Muscle layer of duodenum (tissue), 2 donors: ENCODE measurements around the gene RD3L.

Experiments used
- H3K27ac ChIP-seq: one replicate; pipeline ENCODE4 v1.7.0; 2013; ENCODE audit warnings: mild to moderate bottlenecking, low read length
- H3K27me3 ChIP-seq: one replicate; pipeline ENCODE4 v1.7.0; 2013; ENCODE audit warnings: low read depth, mild to moderate bottlenecking, control low read depth, low read length
- H3K36me3 ChIP-seq, 2 donors: one replicate each; pipeline ENCODE4 v1.7.0; 2013; ENCODE audit warnings: low read length in 2 of 2, control low read depth in 1 of 2, mild to moderate bottlenecking in 1 of 2; ENCODE audit not compliant: insufficient read depth in 2 of 2, control insufficient read depth in 1 of 2
- H3K4me1 ChIP-seq, 2 donors: one replicate each; pipeline ENCODE4 v1.7.0; 2013; ENCODE audit warnings: low read length in 2 of 2, mild to moderate bottlenecking in 2 of 2, control low read depth in 1 of 2, moderate library complexity in 1 of 2; ENCODE audit not compliant: insufficient read depth in 2 of 2, control insufficient read depth in 1 of 2
- H3K4me3 ChIP-seq, 2 donors: one replicate each; pipeline ENCODE4 v1.7.0; 2013; ENCODE audit warnings: low read length in 2 of 2, low read depth in 1 of 2, mild to moderate bottlenecking in 1 of 2
- H3K9me3 ChIP-seq, 2 donors: one replicate each; pipeline ENCODE4 v1.7.0; 2013; ENCODE audit warnings: low read length in 2 of 2, control low read depth in 1 of 2, mild to moderate bottlenecking in 1 of 2; ENCODE audit not compliant: control insufficient read depth in 1 of 2
- donor health status: healthy.

The RD3L gene

DNA sequence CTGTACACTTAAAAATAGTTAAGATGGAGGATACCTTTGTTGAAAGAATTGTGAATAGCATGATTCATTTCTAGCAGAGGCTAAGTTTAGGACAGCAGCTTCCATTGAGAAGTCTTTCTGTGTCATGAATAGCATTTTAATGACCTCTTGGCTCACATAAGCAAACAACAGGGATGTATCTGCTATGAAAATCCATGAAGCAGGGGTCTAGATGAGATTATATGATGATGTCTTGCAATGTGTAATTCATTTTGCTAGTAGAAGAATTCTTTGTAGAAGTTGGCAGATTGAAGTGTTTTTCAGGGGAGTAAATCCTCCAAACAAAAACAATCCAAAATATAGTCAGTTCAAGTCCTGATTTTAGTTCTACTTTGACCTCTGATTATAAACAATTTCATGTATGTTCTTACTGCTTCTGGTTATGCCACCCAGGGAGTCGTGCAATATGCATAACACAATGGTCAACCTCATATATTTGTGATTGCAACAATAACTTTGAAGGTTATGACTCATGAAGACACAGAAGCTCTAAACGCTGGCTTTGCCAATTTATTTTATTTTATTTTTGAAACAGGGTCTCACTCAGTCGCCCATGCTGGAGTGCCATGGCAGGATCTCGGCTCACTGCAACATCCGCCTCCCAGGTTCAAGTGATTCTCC, 6.9 kb upstream of the RD3L start:
- no peaks in the 10 kb centered on the region for H3K27me3 ChIP-seq

DNA sequence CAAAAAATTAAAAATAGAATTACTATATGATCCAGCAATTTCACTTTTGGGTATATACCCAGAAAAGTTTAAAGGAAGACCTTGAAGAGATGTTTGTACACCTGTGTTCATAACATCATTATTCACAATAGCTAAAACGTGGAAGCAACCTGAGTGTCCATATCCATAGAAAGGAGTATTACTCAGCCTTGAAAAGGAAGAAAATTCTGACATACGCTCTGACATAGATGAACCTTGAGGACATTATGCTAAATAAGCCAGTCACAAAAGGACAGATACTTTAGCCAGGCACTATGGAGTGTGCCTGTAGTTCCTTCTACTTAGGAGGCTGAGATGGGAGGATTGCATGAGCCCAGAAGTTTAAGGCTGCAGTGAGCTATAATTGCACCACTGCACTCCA, 6.1 kb upstream of the RD3L start:
- Histone ChIP-seq H3K27ac (no peak overlapping the region), H3K36me3 (no peaks in the 10 kb centered on the region), H3K27me3 (no peaks in the 10 kb centered on the region), H3K9me3 (peaks cover 0 to 8% of the 10 kb centered on the region in 2 donors), H3K4me3 (no peak overlapping the region), H3K4me1 (no peaks in the 10 kb centered on the region)

More for the DNA sequence above, 6.9 kb upstream of the RD3L start:
- H3K9me3 ChIP-seq = peaks cover 0 to 8% of the 10 kb centered on the region in 2 donors
- no peaks in the 10 kb centered on the region for H3K4me1 ChIP-seq
- H3K4me3 ChIP-seq = no peak overlapping the region
- no peak overlapping the region for H3K27ac ChIP-seq
- no peaks in the 10 kb centered on the region for H3K36me3 ChIP-seq

- Histone ChIP-seq H3K4me1 (no peaks in the 10 kb centered on the region), H3K36me3 (no peaks in the 10 kb centered on the region), H3K9me3 (peaks cover 0 to 8% of the 10 kb centered on the region in 2 donors), H3K27me3 (no peaks in the 10 kb centered on the region), H3K4me3 (no peak overlapping the region), H3K27ac (no peak overlapping the region)
These were observed 4.6 kb upstream of the RD3L start for GRCh38 chr14:103946975-103947374.

DNA sequence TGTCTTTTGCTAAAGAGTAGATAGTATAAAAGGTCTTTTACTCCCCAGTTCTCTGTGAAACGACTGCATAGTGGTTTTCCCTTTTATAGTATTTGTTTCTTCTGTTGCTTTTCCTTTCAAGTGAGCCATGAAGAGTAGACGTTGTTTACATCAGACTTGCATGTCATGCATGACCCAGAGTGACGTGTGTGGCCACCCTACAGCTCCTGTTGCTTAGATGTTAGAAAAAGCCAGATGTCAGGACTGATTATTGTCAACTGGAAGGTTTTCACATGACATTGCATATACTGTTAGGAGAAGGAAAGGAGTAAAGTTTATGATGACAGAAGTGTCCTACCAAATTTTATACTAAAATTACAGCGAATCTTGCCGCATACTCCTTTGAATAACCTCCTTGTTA, 1.3 kb upstream of the RD3L start:
- Histone ChIP-seq H3K27ac (no peak overlapping the region), H3K27me3 (no peaks in the 10 kb centered on the region), H3K4me1 (no peaks in the 10 kb centered on the region), H3K36me3 (no peaks in the 10 kb centered on the region), H3K4me3 (no peak overlapping the region), H3K9me3 (peaks cover 0 to 8% of the 10 kb centered on the region in 2 donors)

- no peaks in the 10 kb centered on the region for H3K27me3 ChIP-seq
These were observed 867 bp downstream of the RD3L start for GRCh38 chr14:103941462-103941861.

GRCh38 chr14:103935102-103935501, 7.2 kb downstream of the RD3L start:
- Histone ChIP-seq H3K4me3 (no peak overlapping the region), H3K9me3 (no peaks in the 10 kb centered on the region), H3K27me3 (no peaks in the 10 kb centered on the region), H3K27ac (no peak overlapping the region), H3K36me3 (no peaks in the 10 kb centered on the region), H3K4me1 (no peaks in the 10 kb centered on the region)

More at GRCh38 chr14:103941462-103941861, 867 bp downstream of the RD3L start:
- H3K27ac ChIP-seq = no peak overlapping the region
- no peak overlapping the region for H3K4me3 ChIP-seq
- peaks cover 0 to under 1% of the 10 kb centered on the region in 2 donors for H3K9me3 ChIP-seq
- H3K4me1 ChIP-seq = no peaks in the 10 kb centered on the region
- no peaks in the 10 kb centered on the region for H3K36me3 ChIP-seq

GRCh38 chr14:103932791-103933490, 9.4 kb downstream of the RD3L start:
- no peaks in the 10 kb centered on the region for H3K4me1 ChIP-seq
- no peaks in the 10 kb centered on the region for H3K36me3 ChIP-seq
- H3K4me3 ChIP-seq = no peak overlapping the region
- H3K27me3 ChIP-seq = no peaks in the 10 kb centered on the region
- H3K27ac ChIP-seq = no peak overlapping the region
- no peaks in the 10 kb centered on the region for H3K9me3 ChIP-seq

- Histone ChIP-seq H3K36me3 (no peaks in the 10 kb centered on the region), H3K27me3 (no peaks in the 10 kb centered on the region), H3K9me3 (no peaks in the 10 kb centered on the region), H3K4me3 (no peak overlapping the region), H3K4me1 (no peaks in the 10 kb centered on the region), H3K27ac (no peak overlapping the region)
These were observed 10.9 kb downstream of the RD3L start for GRCh38 chr14:103931422-103931821.

- no peaks in the 10 kb centered on the region for H3K4me1 ChIP-seq
- H3K27ac ChIP-seq = no peak overlapping the region
- no peaks in the 10 kb centered on the region for H3K9me3 ChIP-seq
- H3K4me3 ChIP-seq = no peak overlapping the region
- no peaks in the 10 kb centered on the region for H3K36me3 ChIP-seq
- H3K27me3 ChIP-seq = no peaks in the 10 kb centered on the region
These were observed 12.2 kb downstream of the RD3L start for GRCh38 chr14:103930051-103930604.

DNA sequence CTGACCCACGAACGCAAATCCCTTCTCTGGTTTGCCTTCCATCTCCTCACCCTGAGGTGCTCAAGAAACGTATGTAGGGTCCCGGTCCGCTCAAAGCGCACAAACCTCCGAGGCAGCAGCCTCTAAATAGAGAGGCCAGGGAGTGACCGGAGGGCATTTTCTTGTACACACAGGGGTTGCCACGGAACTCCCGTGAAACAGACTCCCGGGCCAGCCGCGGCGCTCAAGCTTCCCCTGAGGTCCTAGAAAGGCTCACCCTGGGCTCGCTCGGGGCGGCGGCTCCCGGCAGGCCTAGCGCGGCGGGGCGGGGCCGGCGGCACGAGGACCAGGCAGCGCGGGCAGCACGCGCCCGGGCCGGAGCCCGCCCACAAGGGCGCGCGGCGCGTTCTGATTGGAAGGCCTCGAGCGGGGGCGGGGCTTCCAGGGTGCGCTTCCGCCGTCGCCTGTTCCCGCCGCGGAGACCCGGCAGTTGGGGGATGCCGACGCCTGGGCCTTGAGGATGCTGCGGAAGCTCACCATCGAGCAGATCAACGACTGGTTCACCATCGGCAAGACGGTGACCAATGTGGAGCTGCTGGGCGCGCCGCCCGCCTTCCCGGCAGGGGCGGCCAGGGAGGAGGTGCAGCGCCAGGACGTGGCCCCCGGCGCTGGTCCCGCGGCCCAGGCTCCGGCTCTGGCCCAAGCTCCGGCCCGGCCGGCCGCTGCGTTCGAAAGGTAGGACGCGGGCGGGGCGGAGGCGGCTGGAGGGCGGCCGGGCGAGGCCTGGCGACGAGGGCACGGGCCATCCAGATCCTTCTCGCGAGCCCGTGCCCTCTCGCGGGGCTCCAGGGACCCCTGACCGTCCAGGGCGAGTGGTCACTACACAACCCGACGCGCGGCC, 14.1 kb downstream of the RD3L start, which contains the start of gene TDRD9:
TSS of gene TDRD9 (plus strand) at position 446 of the 880 bp plus-strand sequence. CDS start at position 500, 54 bp downstream.
- no peaks in the 10 kb centered on the region for H3K4me1 ChIP-seq
- no peaks in the 10 kb centered on the region for H3K27me3 ChIP-seq
- no peak within 1 kb of the TSS for H3K27ac ChIP-seq
- no peak within 1 kb of the TSS for H3K4me3 ChIP-seq
- no peaks in the 10 kb centered on the region for H3K9me3 ChIP-seq
- no peaks in the 10 kb centered on the region for H3K36me3 ChIP-seq

DNA sequence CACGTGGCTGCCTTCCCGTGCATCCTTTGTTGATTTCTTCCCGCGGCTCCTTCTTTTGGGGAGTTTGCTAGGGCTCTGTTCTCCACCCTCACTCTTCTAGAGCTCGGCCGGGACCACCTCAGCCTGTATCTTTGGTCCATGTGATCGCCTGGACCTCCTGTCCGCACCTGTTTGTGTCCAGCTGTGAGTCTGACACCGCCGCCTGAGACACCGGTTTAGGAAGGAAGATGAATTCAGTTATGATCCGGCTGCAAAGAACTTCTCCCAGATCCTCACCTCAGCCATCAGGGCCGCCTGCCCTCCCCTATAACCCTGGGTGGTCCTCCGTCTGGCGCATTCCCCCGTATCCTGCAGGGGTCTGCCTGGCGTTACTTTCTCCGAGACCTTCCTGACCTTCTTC, 14.8 kb downstream of the RD3L start:
- no peak overlapping the region for H3K4me3 ChIP-seq
- no peaks in the 10 kb centered on the region for H3K27me3 ChIP-seq
- no peaks in the 10 kb centered on the region for H3K9me3 ChIP-seq
- no peak overlapping the region for H3K27ac ChIP-seq
- no peaks in the 10 kb centered on the region for H3K4me1 ChIP-seq
- H3K36me3 ChIP-seq = no peaks in the 10 kb centered on the region
